ENCODE results near the gene PNMA6E.

GRCh38 chrX:153413731-153414130, 12.6 kb upstream of the PNMA6E start:
- TF ChIP-seq CTCF (IDR thresholded peaks at IDR 0.05; ENCODE audit: low read depth, low read length, poor library complexity, severe bottlenecking): no peak
- no peak for TF ChIP-seq EZH2phosphoT487 (IDR thresholded peaks at IDR 0.05; ENCODE audit: borderline replicate concordance, low read length)
